H9 (cell line): ENCODE measurements around the gene PTDSS2. TPM values are rescaled to one million over a fixed set of nuclear protein-coding genes. Genes with fewer than 3 reads are reported as not detected.

Source experiments
- DNase-seq: peaks from one replicate; pipeline ENCODE4 v3.0.0-alpha.2; 2017
- H2AFZ ChIP-seq: one replicate; pipeline ENCODE4 v1.6.1; 2013; ENCODE audit warnings: mild to moderate bottlenecking, low read length, control low read depth, moderate library complexity
- H2AK5ac ChIP-seq: 2 replicates; pipeline ENCODE4 v1.6.1; 2013; ENCODE audit warnings: low read length, control low read depth, mixed read lengths; ENCODE audit not compliant: insufficient read length
- H2BK120ac ChIP-seq: one replicate; pipeline ENCODE4 v1.6.1; 2013; ENCODE audit warnings: low read depth, mild to moderate bottlenecking, low read length, control low read depth, inconsistent platforms; ENCODE audit not compliant: poor library complexity, severe bottlenecking
- H2BK12ac ChIP-seq: 2 replicates; pipeline ENCODE4 v1.6.1; 2013; ENCODE audit warnings: low read length, control low read depth, mixed read lengths, low read depth; ENCODE audit not compliant: insufficient read length
- H2BK15ac ChIP-seq: 2 replicates; pipeline ENCODE4 v1.6.1; 2013; ENCODE audit warnings: low read depth, low read length, control low read depth
- H2BK20ac ChIP-seq: one replicate; pipeline ENCODE4 v1.6.1; 2013; ENCODE audit warnings: low read depth, mild to moderate bottlenecking, low read length, control low read depth, inconsistent platforms; ENCODE audit not compliant: poor library complexity, severe bottlenecking
- H2BK5ac ChIP-seq: 2 replicates; pipeline ENCODE4 v1.6.1; 2013; ENCODE audit warnings: low read length, control low read depth, mixed read lengths; ENCODE audit not compliant: insufficient read length
- H3K14ac ChIP-seq: 2 replicates; pipeline ENCODE4 v1.6.1; 2013; ENCODE audit warnings: low read length, control low read depth; ENCODE audit not compliant: insufficient read depth
- H3K18ac ChIP-seq: 2 replicates; pipeline ENCODE4 v1.6.1; 2013; ENCODE audit warnings: low read depth, mild to moderate bottlenecking, mixed read lengths, low read length, control low read depth; ENCODE audit not compliant: insufficient read length
- H3K23ac ChIP-seq: 2 replicates; pipeline ENCODE4 v1.6.1; 2013; ENCODE audit warnings: low read length, control low read depth, mixed read lengths, low read depth; ENCODE audit not compliant: insufficient read length
- H3K23me2 ChIP-seq: 2 replicates; pipeline ENCODE4 v1.6.1; 2013; ENCODE audit warnings: low read depth, mild to moderate bottlenecking, mixed read lengths, low read length, control low read depth; ENCODE audit not compliant: insufficient read length, poor library complexity, severe bottlenecking
- H3K27ac ChIP-seq: 2 replicates; pipeline ENCODE4 v1.5.1; 2013; ENCODE audit warnings: low read length, control low read depth, mixed read lengths, low read depth; ENCODE audit not compliant: insufficient read length
- H3K27me3 ChIP-seq: 2 replicates; pipeline ENCODE4 v1.6.1; 2013; ENCODE audit warnings: low read length, control low read depth, inconsistent platforms; ENCODE audit not compliant: insufficient read depth
- H3K4ac ChIP-seq: 2 replicates; pipeline ENCODE4 v1.6.1; 2013; ENCODE audit warnings: low read depth, mild to moderate bottlenecking, control low read depth, inconsistent platforms, low read length, moderate library complexity
- H3K4me1 ChIP-seq: 2 replicates; pipeline ENCODE4 v1.6.1; 2013; ENCODE audit warnings: low read length, control low read depth, inconsistent platforms; ENCODE audit not compliant: insufficient read depth
- H3K4me2 ChIP-seq: 2 replicates; pipeline ENCODE4 v1.6.1; 2013; ENCODE audit warnings: low read length, control low read depth, mixed read lengths; ENCODE audit not compliant: insufficient read length, insufficient read depth
- H3K56ac ChIP-seq: 2 replicates; pipeline ENCODE4 v1.6.1; 2013; ENCODE audit warnings: low read depth, mild to moderate bottlenecking, mixed read lengths, low read length, control low read depth; ENCODE audit not compliant: insufficient read length
- H3K79me1 ChIP-seq: 2 replicates; pipeline ENCODE4 v1.6.1; 2013; ENCODE audit warnings: low read depth, mild to moderate bottlenecking, moderate library complexity, low read length, control low read depth, inconsistent platforms; ENCODE audit not compliant: insufficient read depth, poor library complexity, severe bottlenecking
- H3K79me2 ChIP-seq: 2 replicates; pipeline ENCODE4 v1.6.1; 2013; ENCODE audit warnings: low read length, control low read depth, inconsistent platforms; ENCODE audit not compliant: insufficient read depth
- H3K9ac ChIP-seq: 2 replicates; pipeline ENCODE4 v1.6.1; 2013; ENCODE audit warnings: low read length, control low read depth, mixed read lengths; ENCODE audit not compliant: insufficient read length; ENCODE audit errors: extremely low read depth
- H3K9me3 ChIP-seq: one replicate; pipeline ENCODE4 v1.6.1; 2013; ENCODE audit warnings: low read depth, low read length, inconsistent platforms; ENCODE audit not compliant: control insufficient read depth
- H3T11ph ChIP-seq: one replicate; pipeline ENCODE4 v1.6.1; 2013; ENCODE audit warnings: mild to moderate bottlenecking, low read length, control low read depth, inconsistent platforms
- H4K20me1 ChIP-seq: one replicate; pipeline ENCODE4 v1.6.1; 2013; ENCODE audit not compliant: control insufficient read depth, insufficient read length, insufficient read depth
- H4K5ac ChIP-seq: 2 replicates; pipeline ENCODE4 v1.6.1; 2013; ENCODE audit warnings: low read depth, mild to moderate bottlenecking, mixed read lengths, low read length, control low read depth; ENCODE audit not compliant: insufficient read length
- H4K8ac ChIP-seq: replicated peaks from 2 replicates; pipeline ENCODE4 v1.6.1; 2013; ENCODE audit warnings: low read length, control low read depth, mixed read lengths, low read depth; ENCODE audit not compliant: insufficient read length
- H4K91ac ChIP-seq: 2 replicates; pipeline ENCODE4 v1.6.1; 2013; ENCODE audit warnings: low read depth, mild to moderate bottlenecking, moderate library complexity, mixed read lengths, low read length, control low read depth; ENCODE audit not compliant: insufficient read length
- H3K27ac Mint-ChIP-seq, 3 experiments: 2 replicates in 2 of 3; 3 replicates in 1 of 3; pipeline ENCODE4 v1.8.0; 2020 to 2021; ENCODE audit warnings: mixed read lengths in 3 of 3, mild to moderate bottlenecking in 1 of 3, moderate library complexity in 1 of 3
- H3K27me3 Mint-ChIP-seq: 2 replicates; pipeline ENCODE4 v1.8.0; 2021; ENCODE audit warnings: low read depth, mild to moderate bottlenecking, moderate library complexity, mixed read lengths
- H3K36me3 Mint-ChIP-seq, 3 experiments: 2 replicates in 2 of 3; 3 replicates in 1 of 3; pipeline ENCODE4 v1.8.0; 2020 to 2021; ENCODE audit warnings: low read depth in 3 of 3, mixed read lengths in 3 of 3; ENCODE audit not compliant: insufficient read depth in 1 of 3
- H3K4me1 Mint-ChIP-seq, 2 experiments: 2 replicates each; pipeline ENCODE4 v1.8.0; 2020; ENCODE audit warnings: mixed read lengths in 2 of 2
- H3K4me3 Mint-ChIP-seq, 2 experiments: 2 replicates in 1 of 2; 3 replicates in 1 of 2; pipeline ENCODE4 v1.8.0; 2020 to 2021; ENCODE audit warnings: mild to moderate bottlenecking in 2 of 2, mixed read lengths in 2 of 2, moderate library complexity in 1 of 2
- H3K9me3 Mint-ChIP-seq, 2 experiments: 2 replicates in 1 of 2; 3 replicates in 1 of 2; pipeline ENCODE4 v1.8.0; 2020; ENCODE audit warnings: mild to moderate bottlenecking in 2 of 2, mixed read lengths in 2 of 2, moderate library complexity in 1 of 2
- WGBS: extraction: QIAGEN DNeasy Blood & Tissue Kit; methylation state at CpG from one replicate; pipeline ENCODE4 v1.1.7; 2013; ENCODE audit warnings: missing lambda C conversion rate, low lambda C conversion rate, mixed read lengths; ENCODE audit not compliant: insufficient read length; ENCODE audit errors: extremely low coverage; 5-methylcytosine and 5-hydroxymethylcytosine counted together
- total RNA-seq: library from RNA; stranded (reverse); gene quantifications from 2 replicates; pipeline ENCODE4 v1.2.1, GENCODE V29; 2021
- TF ChIP-seq, protein P1 (sequence below): fragments of 200-600 bp; sonication (generic); conservative IDR thresholded peaks from 3 replicates; pipeline ENCODE4 v1.8.0; 2021; ENCODE audit warnings: antibody characterized with exemption, mild to moderate bottlenecking

Gene PTDSS2
- total RNA-seq, 1 experiment from 2014 or later = 55.3 TPM

DNA sequence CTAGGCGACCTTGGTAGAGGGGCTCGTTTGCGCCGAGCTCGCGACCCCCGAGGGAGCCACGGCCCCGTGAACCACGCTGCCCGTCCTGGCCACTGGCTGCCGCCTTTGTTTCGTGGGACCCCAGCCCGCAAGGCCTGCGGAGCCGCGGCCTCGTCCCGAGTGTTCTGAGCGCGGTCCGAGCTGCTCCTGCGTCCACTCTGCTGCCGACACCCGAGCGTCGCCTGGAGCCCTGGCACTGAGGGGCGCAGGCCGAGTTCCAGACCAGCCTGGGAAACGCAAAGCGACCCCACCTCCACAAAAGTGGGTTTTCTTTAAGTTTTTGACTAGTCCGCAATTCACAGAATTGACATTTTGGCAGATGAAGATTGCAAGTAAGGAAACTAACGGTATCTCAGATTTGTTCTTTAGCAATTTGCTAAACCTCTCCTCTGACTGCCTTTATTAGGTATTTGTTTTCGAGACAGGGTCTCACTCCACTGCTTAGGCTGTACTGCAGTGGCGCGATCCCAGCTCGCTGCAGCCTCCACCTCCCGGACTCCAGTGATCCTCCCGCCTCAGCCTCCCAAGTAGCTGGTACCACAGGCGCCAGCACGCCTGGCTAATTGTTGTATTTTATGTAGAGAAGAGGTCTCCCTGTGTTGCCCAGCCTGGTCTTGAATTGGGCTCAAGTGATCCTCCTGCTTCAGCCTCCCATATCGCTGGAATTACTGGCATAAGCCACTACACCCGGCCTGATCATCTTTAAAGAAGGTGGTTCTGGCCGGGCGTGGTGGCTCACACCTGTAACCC lies 57.8 kb downstream of the PTDSS2 start:
- peaks cover 14 to 23% (median 15%) of the 10 kb centered on the region in 3 experiments for H3K36me3 Mint-ChIP-seq
- Histone ChIP-seq H4K8ac (no peak overlapping the region), H4K20me1 (no peaks in the 10 kb centered on the region), H3T11ph (no peak overlapping the region), H4K91ac (no peak overlapping the region), H2AFZ (no peak overlapping the region), H3K4me1 (no peaks in the 10 kb centered on the region), H3K9ac (peak overlapping the region; percentile 56), H3K14ac (peak overlapping the region; percentile 90), H4K5ac (no peak overlapping the region), H2BK120ac (no peak overlapping the region), H2BK5ac (no peak overlapping the region), H3K4ac (no peak overlapping the region), H3K23me2 (peaks cover 16% of the 10 kb centered on the region), H3K9me3 (no peaks in the 10 kb centered on the region), H3K56ac (no peak overlapping the region), H2BK12ac (no peak overlapping the region), H2BK20ac (no peak overlapping the region), H3K27me3 (no peaks in the 10 kb centered on the region; the same call in 1 of the 2 replicates), H3K18ac (peak overlapping the region; percentile 79), H3K79me2 (peaks cover 2% of the 10 kb centered on the region; the same call in 1 of the 2 replicates), H3K27ac (no peak overlapping the region), H3K4me2 (peak overlapping the region; percentile 91), H2BK15ac (no peak overlapping the region), H3K23ac (no peak overlapping the region), H3K79me1 (no peaks in the 10 kb centered on the region), H2AK5ac (no peak overlapping the region)
- no peaks in the 10 kb centered on the region for H3K9me3 Mint-ChIP-seq
- TF ChIP-seq, protein P1, sequence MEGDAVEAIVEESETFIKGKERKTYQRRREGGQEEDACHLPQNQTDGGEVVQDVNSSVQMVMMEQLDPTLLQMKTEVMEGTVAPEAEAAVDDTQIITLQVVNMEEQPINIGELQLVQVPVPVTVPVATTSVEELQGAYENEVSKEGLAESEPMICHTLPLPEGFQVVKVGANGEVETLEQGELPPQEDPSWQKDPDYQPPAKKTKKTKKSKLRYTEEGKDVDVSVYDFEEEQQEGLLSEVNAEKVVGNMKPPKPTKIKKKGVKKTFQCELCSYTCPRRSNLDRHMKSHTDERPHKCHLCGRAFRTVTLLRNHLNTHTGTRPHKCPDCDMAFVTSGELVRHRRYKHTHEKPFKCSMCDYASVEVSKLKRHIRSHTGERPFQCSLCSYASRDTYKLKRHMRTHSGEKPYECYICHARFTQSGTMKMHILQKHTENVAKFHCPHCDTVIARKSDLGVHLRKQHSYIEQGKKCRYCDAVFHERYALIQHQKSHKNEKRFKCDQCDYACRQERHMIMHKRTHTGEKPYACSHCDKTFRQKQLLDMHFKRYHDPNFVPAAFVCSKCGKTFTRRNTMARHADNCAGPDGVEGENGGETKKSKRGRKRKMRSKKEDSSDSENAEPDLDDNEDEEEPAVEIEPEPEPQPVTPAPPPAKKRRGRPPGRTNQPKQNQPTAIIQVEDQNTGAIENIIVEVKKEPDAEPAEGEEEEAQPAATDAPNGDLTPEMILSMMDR = no peak
- H3K4me3 Mint-ChIP-seq = peak overlapping the region; percentile 93 to 97
- whole genome bisulfite sequencing = no CpG with 5 or more reads among the region's 45 CpGs
- no peak for DNase-seq
- peaks cover 3 to 9% of the 10 kb centered on the region in 2 experiments; a peak in 2 of 4 replicates for H3K4me1 Mint-ChIP-seq
- no peaks in the 10 kb centered on the region; the same call in none of the 2 replicates for H3K27me3 Mint-ChIP-seq
- peak overlapping the region in 1 of 3 experiments; percentile 87; a peak in 1 of 7 replicates for H3K27ac Mint-ChIP-seq
